Stimulated activated naive B cell treated with anti-CD40 and anti-IgM and Interleukin-4, amounts not matched to agents 10 μg/mL and 1 μg/mL and 100 μg/mL, for 72 hours (primary cell): ENCODE data around the gene RNASE2.

Experiments
- ATAC-seq, 2 donors: fragments of 150-1000 bp; cut with Tn5 transposase; replicated peaks; 2 replicates each; pipeline ENCODE4 v1.10.0; 2021; ENCODE audit warnings: moderate library complexity in 1 of 2
- DNase-seq: peaks from one replicate; pipeline ENCODE4 v3.0.0; 2021
- H3K27ac Mint-ChIP-seq: one replicate; pipeline ENCODE4 v1.8.0; 2022; ENCODE audit warnings: mild to moderate bottlenecking, mixed read lengths
- H3K27me3 Mint-ChIP-seq, 2 donors: one replicate each; pipeline ENCODE4 v1.8.0; 2022; ENCODE audit warnings: mixed read lengths in 2 of 2
- H3K36me3 Mint-ChIP-seq, 2 donors: one replicate each; pipeline ENCODE4 v1.8.0; 2022; ENCODE audit warnings: mixed read lengths in 2 of 2, mild to moderate bottlenecking in 1 of 2
- H3K4me1 Mint-ChIP-seq, 2 donors: one replicate each; pipeline ENCODE4 v1.8.0; 2022; ENCODE audit warnings: mixed read lengths in 2 of 2, mild to moderate bottlenecking in 1 of 2
- H3K4me3 Mint-ChIP-seq, 2 donors: one replicate each; pipeline ENCODE4 v1.8.0; 2022; ENCODE audit warnings: mild to moderate bottlenecking in 2 of 2, mixed read lengths in 2 of 2, moderate library complexity in 1 of 2
- H3K9me3 Mint-ChIP-seq, 2 donors: one replicate each; pipeline ENCODE4 v1.8.0; 2022; ENCODE audit warnings: mixed read lengths in 2 of 2, mild to moderate bottlenecking in 1 of 2

The RNASE2 gene

DNA sequence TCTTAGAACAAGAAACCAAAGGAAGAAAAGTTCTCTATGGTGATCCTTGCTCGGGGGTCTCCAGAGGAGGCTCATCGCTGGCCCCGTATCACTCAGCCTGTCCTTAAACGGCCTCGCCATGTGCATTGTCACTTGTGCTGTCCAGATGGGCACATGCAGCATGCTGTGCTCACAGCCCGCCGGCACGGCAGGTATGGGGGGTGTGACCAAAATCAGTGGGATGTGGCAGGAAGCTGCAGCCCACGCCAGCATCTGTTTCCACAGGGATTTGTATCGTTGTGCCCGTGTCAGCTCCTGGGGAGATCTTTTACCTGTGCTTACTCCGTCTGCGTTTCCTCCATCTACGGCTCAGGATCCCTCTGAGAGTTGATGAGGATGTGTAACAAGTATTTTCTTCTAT lies 41.2 kb downstream of the RNASE2 start:
- peaks cover 5 to 7% of the 10 kb centered on the region in 2 donors for H3K4me1 Mint-ChIP-seq
- no peak overlapping the region for H3K4me3 Mint-ChIP-seq
- DNase-seq = no peak
- H3K27ac Mint-ChIP-seq = no peak overlapping the region
- no peaks in the 10 kb centered on the region for H3K27me3 Mint-ChIP-seq
- no peaks in the 10 kb centered on the region for H3K9me3 Mint-ChIP-seq
- peaks cover 17 to 42% of the 10 kb centered on the region in 2 donors for H3K36me3 Mint-ChIP-seq
- ATAC-seq = no peak

DNA sequence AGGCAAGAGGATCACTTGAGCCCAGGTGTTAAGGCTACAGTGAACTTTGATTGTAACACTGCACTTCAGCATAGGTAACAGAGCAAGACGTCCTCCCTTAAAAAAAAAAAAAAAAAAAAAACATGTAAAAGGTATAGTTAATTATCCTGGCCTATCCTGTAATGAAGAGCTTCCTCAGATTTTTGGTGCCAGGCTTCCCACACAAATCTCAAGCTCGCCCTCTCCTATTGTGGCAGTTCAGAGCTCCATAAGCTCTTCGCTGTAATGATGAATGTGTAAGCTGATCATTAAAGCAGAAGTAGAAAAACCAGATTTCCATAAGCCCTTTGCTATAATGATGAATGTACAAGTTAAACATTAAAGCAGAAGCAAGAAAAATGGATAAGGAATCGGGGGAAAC lies 41.8 kb downstream of the RNASE2 start:
- no peak overlapping the region for H3K4me3 Mint-ChIP-seq
- H3K4me1 Mint-ChIP-seq = peaks cover 1 to 2% of the 10 kb centered on the region in 2 donors
- no peaks in the 10 kb centered on the region for H3K27me3 Mint-ChIP-seq
- ATAC-seq = no peak
- H3K27ac Mint-ChIP-seq = no peak overlapping the region
- no peaks in the 10 kb centered on the region for H3K9me3 Mint-ChIP-seq
- no peak for DNase-seq
- H3K36me3 Mint-ChIP-seq = peaks cover 17 to 38% of the 10 kb centered on the region in 2 donors

DNA sequence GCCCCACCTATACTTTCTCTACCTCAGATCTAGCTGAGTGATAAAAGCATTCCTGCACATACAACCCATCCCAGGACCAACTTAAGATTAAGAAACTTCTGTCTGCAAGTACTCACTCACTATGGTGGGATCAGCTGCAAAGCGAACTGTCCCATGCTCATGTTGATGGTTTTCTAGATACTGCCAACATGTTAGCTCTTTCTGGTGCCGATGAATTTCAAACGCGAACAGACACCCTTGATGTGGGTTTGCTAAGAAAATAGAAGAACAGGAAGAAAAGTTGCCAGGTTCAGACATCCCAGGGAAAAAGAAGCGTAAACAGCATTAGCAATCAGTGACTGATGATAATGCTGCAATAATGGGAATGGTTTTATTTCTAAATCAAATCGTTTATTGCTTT lies 42.3 kb downstream of the RNASE2 start:
- DNase-seq (no peak), ATAC-seq (no peak)
- Mint-ChIP-seq H3K4me3 (no peak overlapping the region), H3K36me3 (peaks cover 17 to 37% of the 10 kb centered on the region in 2 donors), H3K27me3 (no peaks in the 10 kb centered on the region), H3K9me3 (no peaks in the 10 kb centered on the region), H3K27ac (no peak overlapping the region), H3K4me1 (peaks cover 0 to 2% of the 10 kb centered on the region in 2 donors)

DNA sequence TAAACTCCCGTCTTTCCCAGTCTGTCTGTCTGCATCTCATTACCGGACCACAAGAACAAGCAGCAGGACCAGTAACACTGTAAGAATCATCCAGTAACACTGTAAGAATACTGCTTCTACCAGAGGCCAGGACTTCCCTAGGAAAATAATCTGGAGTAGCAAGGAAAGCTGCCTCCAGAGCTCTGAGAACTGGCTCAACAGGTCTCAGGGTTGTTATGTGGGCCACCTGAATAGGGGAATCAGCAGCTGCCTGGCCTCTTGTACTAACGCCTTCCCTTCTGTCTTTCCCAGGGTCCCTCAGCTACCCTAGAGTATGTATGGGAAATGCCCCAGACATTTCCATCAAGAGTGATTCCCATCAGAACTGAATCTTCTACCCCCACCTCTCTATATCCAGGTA lies 42.9 kb downstream of the RNASE2 start:
- peaks cover 14 to 34% of the 10 kb centered on the region in 2 donors for H3K36me3 Mint-ChIP-seq
- H3K4me1 Mint-ChIP-seq = peaks cover 0 to 2% of the 10 kb centered on the region in 2 donors
- H3K9me3 Mint-ChIP-seq = no peaks in the 10 kb centered on the region
- DNase-seq (no peak), ATAC-seq (no peak)
- H3K27me3 Mint-ChIP-seq = no peaks in the 10 kb centered on the region
- no peak overlapping the region for H3K4me3 Mint-ChIP-seq
- no peak overlapping the region for H3K27ac Mint-ChIP-seq

DNA sequence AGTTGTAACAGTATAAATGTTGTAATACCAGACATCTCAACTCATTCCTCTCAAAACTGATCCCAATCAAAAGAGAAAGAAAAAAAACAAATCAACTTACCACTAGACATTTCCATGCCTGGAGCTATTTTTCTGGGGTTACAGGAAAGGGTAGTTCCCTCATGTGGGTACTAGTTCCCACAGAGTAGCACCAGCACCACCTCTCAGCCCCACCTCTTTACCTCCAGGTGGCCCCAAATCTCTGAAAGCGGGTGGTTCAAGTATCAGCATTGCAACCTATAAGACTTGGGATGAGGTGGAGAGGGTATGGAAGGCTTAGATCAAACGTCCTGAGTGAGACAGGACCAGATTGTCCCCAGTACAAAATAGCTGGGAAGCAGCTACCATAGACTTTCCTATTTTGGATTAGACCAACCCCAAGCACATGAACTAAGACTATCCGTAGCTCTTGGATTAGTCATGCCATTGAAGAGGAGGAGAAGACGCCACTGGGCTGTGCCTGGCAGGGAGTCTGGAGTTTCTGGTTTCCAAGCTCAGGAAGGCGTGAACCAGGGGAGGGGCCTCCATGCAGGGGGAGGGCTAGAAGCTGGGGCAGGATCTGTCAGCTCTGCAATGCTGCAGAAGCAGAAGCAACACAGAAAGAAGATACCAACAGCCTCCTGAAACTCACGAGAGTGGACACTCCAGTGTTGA lies 43.5 kb downstream of the RNASE2 start, which contains the start of gene SLC39A2:
SLC39A2 (plus strand) TSS at position 620 of the 693 bp plus-strand sequence. CDS start 154 bp downstream, outside the sequence.
- Mint-ChIP-seq H3K4me3 (no peak within 1 kb of the TSS), H3K27me3 (no peaks in the 10 kb centered on the region), H3K27ac (no peak within 1 kb of the TSS), H3K4me1 (peaks cover 0 to 2% of the 10 kb centered on the region in 2 donors), H3K9me3 (no peaks in the 10 kb centered on the region), H3K36me3 (peaks cover 13 to 30% of the 10 kb centered on the region in 2 donors)
- no peak for DNase-seq
- no peak for ATAC-seq

DNA sequence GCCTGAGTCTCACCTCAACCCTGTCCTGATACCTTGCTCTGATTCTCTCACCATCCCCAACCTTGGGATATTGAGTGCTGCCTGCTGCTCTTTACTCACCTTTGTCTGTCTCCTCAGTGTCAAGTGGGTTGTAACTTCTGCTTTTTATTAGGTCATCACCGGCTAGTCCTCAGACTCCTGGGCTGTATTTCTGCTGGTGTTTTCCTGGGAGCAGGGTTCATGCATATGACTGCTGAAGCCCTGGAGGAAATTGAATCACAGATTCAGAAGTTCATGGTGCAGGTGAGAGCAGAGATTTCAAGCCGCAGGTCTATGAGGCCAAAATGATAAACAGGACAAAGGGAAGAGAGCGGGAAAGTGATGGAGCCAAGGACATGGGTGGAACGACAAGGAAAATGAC lies 44.3 kb downstream of the RNASE2 start:
- no peak overlapping the region for H3K27ac Mint-ChIP-seq
- no peak for ATAC-seq
- H3K4me1 Mint-ChIP-seq = peaks cover 0 to 2% of the 10 kb centered on the region in 2 donors
- H3K9me3 Mint-ChIP-seq = no peaks in the 10 kb centered on the region
- H3K27me3 Mint-ChIP-seq = no peaks in the 10 kb centered on the region
- H3K36me3 Mint-ChIP-seq = peaks cover 13 to 24% of the 10 kb centered on the region in 2 donors
- H3K4me3 Mint-ChIP-seq = no peak overlapping the region
- no peak for DNase-seq

DNA sequence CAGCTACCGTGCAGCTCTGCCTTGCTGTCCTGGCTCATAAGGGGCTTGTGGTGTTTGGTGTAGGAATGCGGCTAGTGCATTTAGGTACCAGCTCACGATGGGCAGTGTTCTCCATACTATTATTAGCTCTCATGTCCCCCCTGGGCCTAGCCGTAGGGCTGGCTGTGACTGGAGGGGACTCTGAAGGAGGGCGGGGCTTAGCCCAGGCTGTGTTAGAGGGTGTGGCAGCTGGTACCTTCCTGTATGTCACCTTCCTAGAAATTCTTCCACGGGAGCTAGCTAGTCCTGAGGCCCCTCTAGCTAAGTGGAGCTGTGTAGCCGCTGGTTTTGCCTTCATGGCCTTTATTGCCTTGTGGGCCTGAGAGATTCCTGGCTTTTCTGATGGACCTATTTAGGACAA lies 45.9 kb downstream of the RNASE2 start:
- Mint-ChIP-seq H3K36me3 (peaks cover 1 to 10% of the 10 kb centered on the region in 2 donors), H3K4me1 (peaks cover 0 to 2% of the 10 kb centered on the region in 2 donors), H3K4me3 (no peak overlapping the region), H3K27ac (no peak overlapping the region), H3K9me3 (no peaks in the 10 kb centered on the region), H3K27me3 (no peaks in the 10 kb centered on the region)
- DNase-seq (no peak), ATAC-seq (no peak)

DNA sequence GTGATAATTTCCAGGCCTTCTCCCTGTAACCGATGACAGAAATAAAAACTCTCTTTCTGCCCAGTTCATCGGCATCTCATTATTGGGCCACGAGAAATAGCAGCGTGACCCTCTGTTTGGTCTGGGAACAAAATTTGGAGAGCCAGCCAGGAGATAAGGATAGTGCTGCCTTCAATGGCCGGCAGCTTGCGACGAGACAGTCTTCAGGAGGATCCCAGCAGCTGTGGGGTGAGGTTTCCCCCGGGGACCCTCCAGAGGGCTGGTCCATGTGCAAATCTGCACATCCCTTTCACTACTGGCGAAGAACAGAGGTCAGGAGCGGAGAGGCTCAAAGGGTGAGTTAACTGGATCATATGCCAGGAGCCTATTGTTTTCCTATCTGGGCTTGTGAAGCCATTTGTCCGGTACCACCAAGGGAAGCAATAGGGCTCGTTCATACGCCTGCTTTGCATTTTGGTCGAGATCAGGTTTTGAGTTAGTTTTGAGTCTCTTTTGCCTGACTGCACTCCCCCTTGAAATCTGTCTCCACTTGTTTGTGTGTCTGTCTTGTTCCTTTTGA lies 48.6 kb downstream of the RNASE2 start:
- Mint-ChIP-seq H3K4me1 (peaks cover 0 to 2% of the 10 kb centered on the region in 2 donors), H3K4me3 (no peak overlapping the region), H3K27me3 (no peaks in the 10 kb centered on the region), H3K27ac (no peak overlapping the region), H3K9me3 (no peaks in the 10 kb centered on the region), H3K36me3 (peaks cover 0 to 1% of the 10 kb centered on the region in 2 donors)
- DNase-seq (no peak), ATAC-seq (no peak)
